Mesenchymal stem cell (in vitro differentiated cells and primary cell): Measurements from ENCODE around the gene RARRES1. TPM values are rescaled to one million over a fixed set of nuclear protein-coding genes. Genes with fewer than 3 reads are reported as not detected.

Experiments used
- DNase-seq: peaks from one replicate; pipeline ENCODE4 v3.0.0-alpha.2; 2013
- H2AFZ ChIP-seq: one replicate; pipeline ENCODE4 v1.6.1; 2013; ENCODE audit warnings: low read depth, mild to moderate bottlenecking, control low read depth, inconsistent platforms, low read length, moderate library complexity
- H2AK5ac ChIP-seq: 2 replicates; pipeline ENCODE4 v1.6.1; 2013; ENCODE audit warnings: low read length, moderate library complexity, mild to moderate bottlenecking, inconsistent platforms; ENCODE audit not compliant: severe bottlenecking
- H2BK120ac ChIP-seq: one replicate; pipeline ENCODE4 v1.6.1; 2013; ENCODE audit warnings: low read depth, mild to moderate bottlenecking, inconsistent platforms, low read length, moderate library complexity
- H2BK12ac ChIP-seq, 2 experiments: one replicate each; pipeline ENCODE4 v1.6.1; 2013; ENCODE audit warnings: inconsistent platforms in 2 of 2, low read length in 2 of 2, mild to moderate bottlenecking in 2 of 2, moderate library complexity in 2 of 2, control low read depth in 1 of 2
- H2BK15ac ChIP-seq: one replicate; pipeline ENCODE4 v1.6.1; 2013; ENCODE audit warnings: mild to moderate bottlenecking, low read depth, inconsistent platforms; ENCODE audit not compliant: poor library complexity, severe bottlenecking
- H2BK5ac ChIP-seq: 2 replicates; pipeline ENCODE4 v1.6.1; 2013; ENCODE audit warnings: low read depth, mild to moderate bottlenecking, low read length, control low read depth, inconsistent platforms; ENCODE audit not compliant: poor library complexity, severe bottlenecking
- H3K14ac ChIP-seq, 2 experiments: one replicate each; pipeline ENCODE4 v1.6.1; 2013; ENCODE audit warnings: inconsistent platforms in 2 of 2, low read length in 2 of 2, control low read depth in 1 of 2, mild to moderate bottlenecking in 1 of 2, moderate library complexity in 1 of 2
- H3K18ac ChIP-seq, 2 experiments: one replicate each; pipeline ENCODE4 v1.6.1; 2013; ENCODE audit warnings: inconsistent platforms in 2 of 2, low read length in 2 of 2, control low read depth in 1 of 2, low read depth in 1 of 2, mild to moderate bottlenecking in 1 of 2
- H3K23ac ChIP-seq, 2 experiments: one replicate each; pipeline ENCODE4 v1.6.1; 2013; ENCODE audit warnings: inconsistent platforms in 2 of 2, low read length in 2 of 2, mild to moderate bottlenecking in 2 of 2, moderate library complexity in 2 of 2, control low read depth in 1 of 2
- H3K27ac ChIP-seq: 2 replicates; pipeline ENCODE4 v1.5.1; 2013; ENCODE audit warnings: mild to moderate bottlenecking, moderate library complexity, low read length, control low read depth, inconsistent platforms; ENCODE audit not compliant: poor library complexity, severe bottlenecking
- H3K27me3 ChIP-seq, 2 experiments: 2 replicates each; pipeline versions ENCODE4 v1.6.1 to v1.7.0; 2013; ENCODE audit warnings: low read length in 2 of 2, mild to moderate bottlenecking in 2 of 2, moderate library complexity in 2 of 2, control low read depth in 1 of 2, inconsistent platforms in 1 of 2; ENCODE audit not compliant: control insufficient read depth in 1 of 2, insufficient read depth in 1 of 2
- H3K36me3 ChIP-seq, 2 experiments: 2 replicates each; pipeline versions ENCODE4 v1.6.1 to v1.7.0; 2013; ENCODE audit warnings: low read length in 2 of 2, control low read depth in 1 of 2, inconsistent platforms in 1 of 2, low read depth in 1 of 2, mild to moderate bottlenecking in 1 of 2; ENCODE audit not compliant: insufficient read depth in 2 of 2, control insufficient read depth in 1 of 2
- H3K4ac ChIP-seq, 2 experiments: one replicate each; pipeline ENCODE4 v1.6.1; 2013; ENCODE audit warnings: inconsistent platforms in 2 of 2, low read length in 2 of 2, mild to moderate bottlenecking in 2 of 2, moderate library complexity in 2 of 2, control low read depth in 1 of 2, low read depth in 1 of 2
- H3K4me1 ChIP-seq: 2 replicates; pipeline ENCODE4 v1.6.1; 2013; ENCODE audit warnings: low read depth, low read length, control low read depth; ENCODE audit not compliant: control insufficient read depth, insufficient read depth
- H3K4me2 ChIP-seq: 2 replicates; pipeline ENCODE4 v1.6.1; 2013; ENCODE audit warnings: low read length, mild to moderate bottlenecking, inconsistent platforms; ENCODE audit not compliant: poor library complexity, severe bottlenecking
- H3K4me3 ChIP-seq, 2 experiments: 2 replicates each; pipeline versions ENCODE4 v1.5.1 to v1.7.0; 2013; ENCODE audit warnings: low read length in 2 of 2, mild to moderate bottlenecking in 2 of 2, control low read depth in 1 of 2, low read depth in 1 of 2; ENCODE audit not compliant: insufficient read depth in 1 of 2
- H3K79me1 ChIP-seq: replicated peaks from 2 replicates; pipeline ENCODE4 v1.6.1; 2013; ENCODE audit warnings: mild to moderate bottlenecking, control low read depth, low read length, inconsistent platforms; ENCODE audit not compliant: poor library complexity, severe bottlenecking
- H3K9ac ChIP-seq: 2 replicates; pipeline ENCODE4 v1.7.0; 2013; ENCODE audit warnings: mild to moderate bottlenecking, low read length, moderate library complexity
- H3K9me3 ChIP-seq: 2 replicates; pipeline ENCODE4 v1.7.0; 2013; ENCODE audit warnings: mild to moderate bottlenecking, low read length; ENCODE audit not compliant: control insufficient read depth
- H4K8ac ChIP-seq: one replicate; pipeline ENCODE4 v1.6.1; 2013; ENCODE audit warnings: inconsistent platforms, mild to moderate bottlenecking, low read length, moderate library complexity
- H4K91ac ChIP-seq: one replicate; pipeline ENCODE4 v1.6.1; 2013; ENCODE audit warnings: mild to moderate bottlenecking, low read length, inconsistent platforms
- WGBS: methylation state at CpG from one replicate; pipeline ENCODE4 v1.1.7; 2013; ENCODE audit warnings: mixed read lengths; 5-methylcytosine and 5-hydroxymethylcytosine counted together
- small RNA-seq: library from polyadenylated mRNA; stranded (forward); fragments of <200 nt; extraction: miRNeasy Mini kit (QIAGEN cat#:217004); gene quantifications from one replicate; pipeline ENCODE3, GENCODE V24; 2013; ENCODE audit warnings: low read depth

The RARRES1 gene

DNA sequence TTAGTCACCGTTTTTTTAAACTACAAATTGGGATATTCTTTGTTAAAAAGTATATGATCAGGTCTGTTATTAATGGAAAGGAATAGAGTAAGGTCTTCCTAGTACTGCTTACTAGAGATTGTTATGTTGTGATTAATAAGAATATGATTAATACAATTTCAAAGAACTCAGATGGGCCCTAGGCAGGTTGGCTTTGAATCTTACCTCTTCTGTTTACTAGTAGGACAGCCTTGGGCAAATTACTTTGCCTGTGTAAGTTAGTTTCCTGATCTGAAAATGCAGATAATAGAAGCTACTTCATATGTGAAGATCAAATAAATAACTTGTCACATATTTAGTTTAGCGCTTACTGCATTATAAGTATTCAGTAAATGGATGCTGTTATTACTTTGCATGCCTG lies 81.1 kb downstream of the RARRES1 start:
- Histone ChIP-seq H3K4me2 (no peak overlapping the region), H3K4me1 (no peaks in the 10 kb centered on the region), H3K9ac (no peak overlapping the region), H3K27ac (no peak overlapping the region), H2BK15ac (no peak overlapping the region), H2BK12ac (no peak overlapping the region), H3K36me3 (peaks cover 8 to 91% of the 10 kb centered on the region in 2 experiments), H3K23ac (no peak overlapping the region), H2AFZ (no peak overlapping the region), H3K9me3 (no peaks in the 10 kb centered on the region), H3K14ac (no peak overlapping the region), H3K4me3 (no peak overlapping the region), H4K8ac (no peak overlapping the region), H4K91ac (no peak overlapping the region), H3K79me1 (peaks cover 12% of the 10 kb centered on the region), H2BK5ac (no peak overlapping the region), H3K27me3 (no peaks in the 10 kb centered on the region), H2BK120ac (no peak overlapping the region), H2AK5ac (no peak overlapping the region), H3K4ac (no peak overlapping the region), H3K18ac (no peak overlapping the region)
- 100% methylated on average over 1 of the region's 2 CpGs for WGBS
- no peak for DNase-seq

- no peak overlapping the region for H2AFZ ChIP-seq
- H2BK12ac ChIP-seq = no peak overlapping the region
- no peak overlapping the region for H2AK5ac ChIP-seq
- H4K8ac ChIP-seq = no peak overlapping the region
- no peak overlapping the region for H3K27ac ChIP-seq
- DNase-seq = no peak
- no peaks in the 10 kb centered on the region for H3K9me3 ChIP-seq
- no peak overlapping the region for H3K23ac ChIP-seq
- H3K9ac ChIP-seq = no peak overlapping the region
- no peak overlapping the region for H3K4me3 ChIP-seq
- H3K18ac ChIP-seq = no peak overlapping the region
- no peak overlapping the region for H4K91ac ChIP-seq
- no peak overlapping the region for H2BK5ac ChIP-seq
- no peak overlapping the region for H3K4me2 ChIP-seq
- H3K36me3 ChIP-seq = peaks cover 6 to 84% of the 10 kb centered on the region in 2 experiments
- H3K14ac ChIP-seq = no peak overlapping the region
- no peaks in the 10 kb centered on the region for H3K4me1 ChIP-seq
- peaks cover 12% of the 10 kb centered on the region for H3K79me1 ChIP-seq
- 69% methylated on average over 3 of the region's 4 CpGs for WGBS
- no peak overlapping the region for H2BK15ac ChIP-seq
- no peak overlapping the region for H2BK120ac ChIP-seq
- H3K27me3 ChIP-seq = no peaks in the 10 kb centered on the region
- no peak overlapping the region for H3K4ac ChIP-seq
Measured at GRCh38 chr3:158649791-158650190, 82.5 kb downstream of the RARRES1 start.

Small RNAs within 50 kb of the gene (small RNA-seq; reads per million reads assigned to genes)
- gene AC080013.6 = not detected
